ENCODE results near the gene CRIM1. TPM values are rescaled to one million over a fixed set of nuclear protein-coding genes. Genes with fewer than 3 reads are reported as not detected.

Gene CRIM1
- total and polyA plus RNA-seq, 2 of the 8 experiments (the other 6 are each of a cell fraction or from before 2014, with no cell fraction given): 9.4 to 28.4 TPM

DNA sequence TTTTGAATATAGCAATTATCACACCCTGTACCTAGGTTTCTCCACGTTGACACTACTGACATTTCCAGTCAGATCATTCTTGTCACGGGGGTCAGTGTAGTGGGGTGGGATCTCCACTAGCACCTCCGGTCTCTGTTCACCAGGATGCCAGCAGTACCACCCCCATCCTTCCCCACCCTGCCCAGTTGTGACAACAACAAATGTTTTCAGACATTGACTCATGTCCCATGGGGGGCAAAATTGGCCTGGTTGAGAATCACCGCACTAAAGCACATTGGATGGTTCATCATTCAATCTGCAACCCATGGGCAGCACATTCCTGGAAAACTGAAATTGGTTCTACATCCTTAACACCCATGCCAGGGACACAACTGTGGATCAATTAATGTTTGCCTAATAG, 210.1 kb downstream of the CRIM1 start:
- Histone ChIP-seq H4K8ac (ENCODE audit: extremely low read depth, insufficient read depth, low read length) (no peak overlapping the region), H4K91ac (replicated peaks; ENCODE audit: insufficient read length, low read length) (no peak overlapping the region)
- CTCF ChIA-PET (ENCODE audit: partially characterized antibody): interaction anchor here (1.2 kb wide), 2 partner anchors 9 to 14 kb away, joined by 3 read pairs; no protein-coding TSS in a partner anchor
- TF ChIP-seq BACH1 (IDR thresholded peaks at IDR 0.05; ENCODE audit: low read length): no peak
- TF ChIP-seq POLR2A (IDR thresholded peaks at IDR 0.05; ENCODE audit: control extremely low read depth in 1 of 2, low read depth in 2 of 2, low read length in 2 of 2): no peak
- no peak for TF ChIP-seq ASH2L (IDR thresholded peaks at IDR 0.05; ENCODE audit: low read length)
- no peak for TF ChIP-seq BCL11A (IDR thresholded peaks at IDR 0.05; ENCODE audit: low read depth in 2 of 2, low read length in 2 of 2)

More for the DNA sequence above, 210.1 kb downstream of the CRIM1 start:
- H2BK120ac ChIP-seq (replicated peaks; ENCODE audit: low read depth, low read length): no peak overlapping the region
- no peak overlapping the region for H3K23ac ChIP-seq (ENCODE audit: insufficient read length)
- no peak overlapping the region for H2BK12ac ChIP-seq (ENCODE audit: low read depth, low read length)
- no peaks in the 10 kb centered on the region for H4K20me1 ChIP-seq (replicated peaks in 1 of 2; ENCODE audit: control insufficient read depth in 1 of 2, insufficient read depth in 2 of 2, low read length in 2 of 2)
- H2AK5ac ChIP-seq (ENCODE audit: low read depth, low read length): no peak overlapping the region
- no peak overlapping the region for H3K4ac ChIP-seq (replicated peaks; ENCODE audit: insufficient read length, low read depth, low read length)
- H3K18ac ChIP-seq (ENCODE audit: extremely low read depth, low read length): no peak overlapping the region
- WGBS, 2 experiments (ENCODE audit: extremely low coverage in 1 of 2, insufficient coverage in 1 of 2, insufficient read length in 1 of 2, insufficient replicate concordance in 2 of 2, low coverage in 1 of 2, low lambda C conversion rate in 2 of 2, missing lambda C conversion rate in 1 of 2): 98% methylated on average over 4 of the region's 4 CpGs; no CpG with 5 or more reads in 1 of the 2 experiments
- H2BK15ac ChIP-seq (ENCODE audit: low read length): no peak overlapping the region
- POLR2A ChIA-PET (ENCODE audit: partially characterized antibody): no interaction called here
- no peak overlapping the region for H4K5ac ChIP-seq (ENCODE audit: insufficient read length, low read depth, low read length)
- no peak overlapping the region for H3K14ac ChIP-seq (ENCODE audit: insufficient read length)
- FAIRE-seq (no peak), DNase-seq (ENCODE audit: low read depth in 1 of 2, low spot score in 2 of 2) (no peak)
- no peak overlapping the region for H3K27ac ChIP-seq (ENCODE audit: low read depth, low read length)
- no peaks in the 10 kb centered on the region for H3K27me3 ChIP-seq (replicated peaks in 1 of 4; ENCODE audit: control insufficient read depth in 3 of 4, extremely low read depth in 1 of 4, insufficient read depth in 3 of 4, low read length in 3 of 4)
- no peak overlapping the region for H3K4me3 ChIP-seq (ENCODE audit: extremely low read depth in 1 of 4, insufficient read depth in 2 of 4, low read depth in 3 of 4, low read length in 4 of 4)
- no peak overlapping the region for H2BK20ac ChIP-seq (ENCODE audit: low read length)
- H3K9ac ChIP-seq (replicated peaks in 1 of 4; ENCODE audit: extremely low read depth in 1 of 4, low read depth in 3 of 4, low read length in 3 of 4): no peak overlapping the region
- H2AFZ ChIP-seq (ENCODE audit: low read length): no peak overlapping the region
- no peaks in the 10 kb centered on the region for H3K23me2 ChIP-seq (ENCODE audit: low read depth, low read length)
- H3K4me2 ChIP-seq (ENCODE audit: insufficient read depth in 1 of 2, low read depth in 2 of 2, low read length in 2 of 2): no peak overlapping the region
- H3K56ac ChIP-seq (replicated peaks; ENCODE audit: insufficient read length, low read depth, low read length): no peak overlapping the region
- H3K36me3 ChIP-seq (ENCODE audit: control insufficient read depth in 2 of 4, insufficient read depth in 4 of 4, low read length in 3 of 4): no peaks in the 10 kb centered on the region
- H3K79me2 ChIP-seq (ENCODE audit: control insufficient read depth in 1 of 2, insufficient read depth in 2 of 2, low read length in 2 of 2): 0 out of 4 replicates have a peak, but pooled peaks cover 0 to 2% of the 10 kb centered on the region in 2 experiments
- peaks cover 3% of the 10 kb centered on the region; the same call in 1 of the 2 replicates for H3K79me1 ChIP-seq (ENCODE audit: low read depth, low read length)
- H2BK5ac ChIP-seq (ENCODE audit: low read depth, low read length): no peak overlapping the region
- no peaks in the 10 kb centered on the region for H3K9me3 ChIP-seq (ENCODE audit: insufficient read depth in 2 of 2, low read depth in 1 of 2, low read length in 1 of 2)
- H3K4me1 ChIP-seq (replicated peaks in 1 of 4; ENCODE audit: control insufficient read depth in 3 of 4, insufficient read depth in 4 of 4, low read length in 3 of 4): peaks cover 0 to 3% (median 1%) of the 10 kb centered on the region in 4 experiments; a peak in 2 of 7 replicates
